Stimulated activated CD4-positive, alpha-beta T cell treated with anti-CD3 and anti-CD28 coated beads, TNF-alpha, amount 100 ng/mL, for 4 hours (primary cell): ENCODE measurements around the gene STMND1.
"Not testable (repeated sequence)": the region's sequence is repeated elsewhere in the genome, so short reads cannot be mapped to it uniquely, and the experiment has no call there.

Source experiments
- DNase-seq, 3 experiments: peaks; one replicate each; pipeline ENCODE4 v3.0.0-alpha.2; 2020; ENCODE audit warnings: low read depth in 3 of 3

The STMND1 gene

DNA sequence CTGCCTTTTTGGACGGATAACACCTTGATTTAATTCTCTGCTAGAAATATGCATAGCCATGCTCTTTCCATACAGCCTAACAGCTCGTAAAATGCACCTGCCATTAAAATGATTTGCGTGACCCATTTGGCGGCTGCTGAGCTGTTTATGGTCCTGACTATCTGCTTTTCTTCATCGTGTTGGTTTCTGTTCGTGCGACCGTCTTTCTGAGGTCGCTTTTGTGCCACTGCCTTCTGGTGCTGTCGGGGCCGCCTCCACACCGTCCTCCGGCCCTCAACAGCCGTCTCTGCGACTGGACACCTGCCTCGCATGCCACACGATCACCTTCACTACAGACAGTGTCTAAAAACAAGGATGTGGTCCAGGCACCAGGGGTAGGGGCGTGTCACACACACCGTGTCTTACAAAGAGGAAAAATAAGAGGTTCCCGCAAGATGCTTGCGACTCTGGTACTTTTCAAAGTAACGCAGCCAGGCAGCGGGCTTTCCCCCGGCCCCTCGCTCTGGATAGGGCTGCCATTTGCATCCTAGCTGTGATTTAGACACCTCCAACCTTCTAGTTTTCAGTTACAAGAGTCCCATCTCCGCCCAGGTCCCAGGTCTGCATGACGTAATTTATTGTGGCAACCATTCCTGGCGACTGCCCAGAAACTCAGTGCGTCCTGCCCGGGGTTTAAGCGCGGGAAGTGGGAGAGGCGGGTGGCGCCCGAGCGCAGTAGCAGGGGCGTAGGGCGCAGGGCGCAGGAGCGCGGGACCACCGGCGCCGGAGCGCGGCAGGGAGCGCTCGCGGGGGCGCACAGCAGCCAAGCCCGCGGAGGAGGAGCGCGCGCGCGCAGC lies at the start of gene STMND1:
Gene STMND1 (plus strand): TSS at position 629 of the 836 bp plus-strand sequence. CDS start 208 bp downstream, outside the sequence.
- no peak for DNase-seq

DNA sequence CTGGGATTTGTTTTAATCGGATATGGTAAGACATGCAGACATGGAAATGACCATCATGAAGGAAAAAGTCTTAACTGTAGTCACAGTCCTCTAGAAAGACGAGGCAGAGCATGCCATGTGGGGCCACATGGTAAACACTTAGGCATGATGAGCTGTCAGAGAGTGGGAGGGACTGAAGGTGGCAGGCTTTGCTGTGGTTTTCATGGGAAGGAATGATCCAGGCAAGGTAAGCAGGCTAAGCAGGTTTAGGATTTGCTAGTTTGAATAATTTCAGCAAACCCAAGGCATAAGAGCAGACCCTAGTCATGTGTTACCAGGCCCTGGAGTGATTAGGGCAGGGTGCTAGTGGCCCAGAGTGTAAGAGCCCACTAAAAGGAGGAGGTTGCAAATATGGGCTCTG lies 47.2 kb upstream of the STMND1 start:
- no peak for DNase-seq

DNA sequence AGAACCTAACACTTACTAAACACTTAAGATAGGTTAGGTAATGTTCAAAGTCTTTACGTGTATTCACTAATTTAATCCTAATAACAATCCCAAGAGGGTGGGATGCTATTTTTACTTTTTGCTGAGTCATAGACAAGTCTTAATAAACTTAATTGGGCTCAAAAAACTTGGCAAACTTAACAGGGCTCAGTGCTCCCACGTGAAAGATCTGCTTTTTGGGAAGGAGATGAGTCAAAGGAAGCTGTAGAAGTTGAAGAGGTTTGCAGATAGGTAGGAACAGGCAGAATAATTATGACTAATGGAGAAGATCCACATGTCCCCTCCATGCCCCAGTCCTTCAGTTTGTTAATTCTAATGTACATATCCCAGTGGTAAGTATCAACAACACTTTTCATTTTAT lies 44.5 kb upstream of the STMND1 start:
- DNase-seq: no peak

DNA sequence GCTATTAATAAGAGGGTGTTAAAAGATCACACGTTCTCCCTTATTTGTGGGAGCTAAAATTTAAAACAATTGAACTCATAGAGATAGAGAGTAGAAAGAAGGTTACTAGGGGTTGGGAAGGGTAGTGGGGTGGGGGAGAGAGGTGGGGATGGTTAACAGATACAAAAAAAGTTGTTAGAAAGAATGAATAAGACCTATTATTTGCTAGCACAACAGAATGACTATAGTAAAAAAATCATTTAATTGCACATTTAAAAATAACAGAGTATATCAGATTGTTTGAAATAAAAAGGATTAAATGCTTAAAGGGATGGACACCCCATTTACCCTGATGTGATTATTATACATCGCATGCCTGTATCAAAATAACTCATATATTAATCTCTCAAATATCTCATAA lies 43.3 kb upstream of the STMND1 start:
- no peak for DNase-seq

GRCh38 chr6:17059022-17059421 lies 42.8 kb upstream of the STMND1 start:
- no peak for DNase-seq

DNA sequence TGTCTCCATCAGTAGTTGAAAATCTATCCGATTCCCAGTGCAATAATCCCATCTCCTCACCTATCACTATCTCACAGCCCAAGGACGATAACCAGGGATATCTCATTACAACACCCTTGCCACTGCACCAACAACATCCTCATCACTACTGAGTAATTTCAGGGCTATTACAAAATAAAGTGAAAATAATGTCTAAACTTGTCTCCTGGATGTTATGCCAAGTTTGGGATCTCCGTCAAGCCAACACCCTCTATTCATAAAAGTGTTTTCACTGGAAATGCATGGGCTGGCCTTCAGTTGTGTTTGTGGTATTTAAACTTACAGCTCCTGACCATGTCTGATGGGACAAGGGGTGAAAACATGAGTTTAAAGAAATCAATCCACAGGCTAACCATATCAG lies 42.0 kb upstream of the STMND1 start:
- no peak for DNase-seq

- no peak for DNase-seq
Measured at GRCh38 chr6:17061097-17061496, 40.8 kb upstream of the STMND1 start.

DNA sequence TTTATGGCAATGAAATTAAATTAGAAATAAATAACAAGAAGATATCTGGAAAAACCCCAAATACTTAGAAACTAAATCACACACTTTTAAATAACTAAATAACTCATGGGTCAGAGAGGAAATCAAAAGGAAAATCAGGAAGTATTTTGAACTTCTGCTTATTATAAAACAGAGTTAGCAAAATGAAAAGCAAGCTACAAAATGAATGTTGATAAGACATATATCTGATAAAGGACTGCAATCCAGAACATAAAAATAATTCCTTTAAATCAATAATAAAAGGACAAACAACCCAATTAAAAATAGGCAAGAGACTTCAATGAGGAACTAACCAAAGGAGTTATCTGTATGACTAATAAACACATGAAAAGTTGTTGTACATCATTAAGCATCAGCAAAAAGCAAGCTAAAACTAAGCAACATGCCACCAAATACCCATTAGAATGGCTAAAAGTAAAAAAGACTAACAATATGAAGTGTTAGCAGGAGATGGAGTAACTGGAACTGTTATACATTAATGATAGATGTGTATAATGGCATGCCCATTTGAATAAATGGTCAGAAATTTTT lies 38.9 kb upstream of the STMND1 start:
- no peak for DNase-seq

- DNase-seq: no peak
Measured at GRCh38 chr6:17064975-17065374, 36.9 kb upstream of the STMND1 start.

DNA sequence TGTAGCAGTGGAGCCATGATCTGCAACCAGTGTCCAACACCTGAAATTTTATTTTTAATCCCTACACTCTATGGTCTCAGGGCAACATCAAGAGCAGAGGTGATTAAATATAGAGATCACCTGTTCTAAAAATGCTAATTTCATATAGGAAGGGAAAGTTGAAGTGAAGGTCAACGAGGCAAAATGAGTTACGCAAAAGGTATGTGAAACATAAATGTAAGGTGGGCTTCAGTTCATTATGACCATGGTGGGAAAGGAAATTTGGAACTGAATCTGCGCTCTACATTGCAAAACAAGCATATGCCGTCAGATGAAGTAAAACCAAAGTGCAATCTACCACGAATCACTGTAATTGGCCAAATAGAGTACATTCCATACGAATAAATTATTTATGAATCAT lies 35.2 kb upstream of the STMND1 start:
- no peak for DNase-seq

GRCh38 chr6:17068972-17069371 lies 32.9 kb upstream of the STMND1 start:
- DNase-seq: not testable (repeated sequence)

- not testable (repeated sequence) for DNase-seq
Measured at GRCh38 chr6:17070400-17070799, 31.4 kb upstream of the STMND1 start.

- DNase-seq: not testable (repeated sequence)
Measured at GRCh38 chr6:17073596-17073995, 28.3 kb upstream of the STMND1 start.

DNA sequence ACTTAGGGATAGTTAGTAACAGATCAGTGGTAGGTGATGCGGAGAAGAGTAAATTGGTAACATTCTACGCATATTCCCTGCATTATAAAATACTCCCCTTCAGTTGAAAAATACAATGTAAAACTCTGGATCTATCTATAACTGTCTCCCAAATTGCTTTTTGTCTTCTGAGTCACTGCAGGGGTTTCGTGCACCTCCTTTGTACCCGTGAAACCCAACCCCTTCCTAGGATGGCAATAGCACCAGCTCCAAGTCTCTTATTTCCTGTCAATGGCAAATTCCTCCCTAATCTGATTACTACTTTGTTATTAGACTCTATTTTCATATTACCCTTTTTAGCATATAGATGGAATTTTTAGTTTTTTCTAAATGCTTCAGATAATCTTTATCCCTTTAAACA lies 20.6 kb upstream of the STMND1 start:
- no peak for DNase-seq

- DNase-seq: no peak
Measured at GRCh38 chr6:17081860-17082508, 19.9 kb upstream of the STMND1 start.

DNA sequence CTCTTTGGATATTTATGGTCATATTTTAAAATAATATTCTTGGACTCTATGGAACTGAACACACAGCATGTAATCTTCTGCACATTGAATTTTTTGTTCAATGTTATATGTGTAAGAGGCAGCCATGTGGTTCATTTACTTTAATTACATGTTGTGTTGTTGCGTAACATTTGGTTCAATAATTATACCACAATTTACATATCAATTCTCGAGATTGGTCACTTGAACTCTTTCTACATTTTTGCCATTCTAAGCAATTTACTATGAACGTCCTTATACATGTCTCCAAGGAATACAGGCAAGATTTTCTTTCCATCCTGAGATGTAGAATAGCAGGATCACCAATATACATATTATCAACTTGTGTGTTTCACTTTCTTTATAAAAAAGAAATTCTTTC lies 18.5 kb upstream of the STMND1 start:
- DNase-seq: no peak

DNA sequence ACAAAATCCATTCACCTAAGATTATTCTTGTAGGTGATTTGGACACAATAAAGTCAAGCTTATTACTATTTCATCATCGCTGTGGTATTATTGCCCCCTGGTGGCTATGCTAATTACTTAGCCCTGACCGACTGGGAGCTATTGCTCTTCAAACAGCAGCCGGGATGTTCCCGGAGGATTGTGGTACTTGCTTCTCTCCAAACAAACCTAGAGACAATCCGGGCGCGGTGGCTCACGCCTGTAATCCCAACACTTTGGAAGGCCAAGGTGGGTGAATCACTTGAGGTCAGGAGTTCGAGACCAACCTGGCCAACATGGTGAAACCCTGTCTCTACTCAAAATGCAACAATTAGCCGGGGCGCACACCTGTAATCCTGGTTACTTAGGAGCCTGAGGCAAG lies 15.4 kb upstream of the STMND1 start:
- DNase-seq: no peak

GRCh38 chr6:17088091-17088611 lies 13.7 kb upstream of the STMND1 start:
- DNase-seq: no peak

- DNase-seq: no peak
Measured at GRCh38 chr6:17091122-17091521, 10.7 kb upstream of the STMND1 start.

- DNase-seq: no peak
Measured at GRCh38 chr6:17093686-17094085, 8.2 kb upstream of the STMND1 start.

GRCh38 chr6:17096096-17096495 lies 5.8 kb upstream of the STMND1 start:
- DNase-seq: no peak

GRCh38 chr6:17096652-17097051 lies 5.2 kb upstream of the STMND1 start:
- no peak for DNase-seq

DNA sequence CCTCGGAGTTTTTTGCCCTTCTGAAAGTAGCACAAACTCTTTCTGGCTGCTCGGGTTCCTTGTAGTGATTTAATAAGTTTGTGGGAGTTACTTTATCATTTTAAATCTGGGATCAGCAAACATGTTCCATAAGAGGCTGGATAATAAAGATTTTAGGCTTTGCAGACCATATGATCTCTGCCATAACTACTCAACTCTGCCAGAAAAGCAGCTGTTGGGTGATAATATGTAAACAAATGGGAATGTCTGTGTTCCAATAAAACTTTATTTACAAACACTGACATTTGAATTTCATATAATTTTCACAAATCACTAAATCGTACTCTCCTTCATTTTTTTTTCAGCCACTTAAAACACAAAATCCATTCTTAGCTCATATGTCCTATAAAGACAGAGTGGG lies 3.9 kb upstream of the STMND1 start:
- no peak for DNase-seq
